Smooth muscle cell (in vitro differentiated cells): ENCODE data around the gene ARHGEF4. TPM values are rescaled to one million over a fixed set of nuclear protein-coding genes. Genes with fewer than 3 reads are reported as not detected.

Source experiments
- DNase-seq: peaks from one replicate; lab custom pipeline; 2025; ENCODE audit not compliant: unreplicated experiment; lab: John Stamatoyannopoulos, UW
- H2AFZ ChIP-seq: fragments of 200-600 bp; sonication (generic); 2 replicates; pipeline ENCODE4 v1.6.0; 2016; ENCODE audit warnings: antibody characterized with exemption, low read depth, mild to moderate bottlenecking
- H3F3A ChIP-seq: fragments of 200-600 bp; sonication (generic); 2 replicates; pipeline ENCODE4 v1.6.0; 2017; ENCODE audit warnings: antibody characterized with exemption, low read depth
- H3K27ac ChIP-seq: fragments of 200-600 bp; sonication (generic); 2 replicates; pipeline ENCODE4 v1.5.1; 2016; ENCODE audit warnings: low read depth, mild to moderate bottlenecking
- H3K27me3 ChIP-seq: fragments of 200-600 bp; sonication (generic); 2 replicates; pipeline ENCODE4 v1.6.1; 2016; ENCODE audit warnings: low read depth, mild to moderate bottlenecking
- H3K36me3 ChIP-seq: fragments of 200-600 bp; sonication (generic); 2 replicates; pipeline ENCODE4 v1.5.1; 2016; ENCODE audit warnings: low read depth
- H3K4me1 ChIP-seq: fragments of 200-600 bp; sonication (generic); 2 replicates; pipeline ENCODE4 v1.5.1; 2016; ENCODE audit warnings: low read depth
- H3K4me2 ChIP-seq: fragments of 200-600 bp; sonication (generic); 2 replicates; pipeline ENCODE4 v1.6.0; 2016; ENCODE audit warnings: mild to moderate bottlenecking
- H3K4me3 ChIP-seq: fragments of 200-600 bp; sonication (generic); 2 replicates; pipeline ENCODE4 v1.5.1; 2016; ENCODE audit warnings: mild to moderate bottlenecking
- H3K79me2 ChIP-seq: fragments of 200-600 bp; sonication (generic); 2 replicates; pipeline ENCODE4 v1.6.0; 2016; ENCODE audit warnings: low read depth, mild to moderate bottlenecking
- H3K9ac ChIP-seq: fragments of 200-600 bp; sonication (generic); 2 replicates; pipeline ENCODE4 v1.6.0; 2016; ENCODE audit warnings: low read depth
- H3K9me3 ChIP-seq: fragments of 200-600 bp; sonication (generic); replicated peaks from 2 replicates; pipeline ENCODE4 v1.5.1; 2016; ENCODE audit warnings: low read depth
- H4K20me1 ChIP-seq: fragments of 200-600 bp; sonication (generic); 2 replicates; pipeline ENCODE4 v1.6.0; 2016; ENCODE audit warnings: low read depth
- CTCF ChIP-seq: fragments of 200-600 bp; sonication (generic); IDR thresholded peaks from 2 replicates; pipeline ENCODE4 v1.5.1; 2017; ENCODE audit warnings: borderline replicate concordance, mild to moderate bottlenecking, antibody characterized with exemption; ENCODE audit not compliant: insufficient read depth, poor library complexity, severe bottlenecking
- WGBS: methylation state at CpG from one replicate; pipeline ENCODE4 v1.1.7; 2016; ENCODE audit warnings: low lambda C conversion rate; 5-methylcytosine and 5-hydroxymethylcytosine counted together
- polyA plus RNA-seq: library from polyadenylated mRNA; unstranded; fragments of >200 nt; fragmentation: Nextera tagmentation; extraction: Ambion mirVana; gene quantifications from 2 replicates; pipeline ENCODE4 v1.2.1, GENCODE V29; 2016
- total RNA-seq: library from RNA; depleted of rRNA; stranded (reverse); fragments of >200 nt; gene quantifications from 2 replicates; pipeline ENCODE4 v1.2.3, GENCODE V29; 2014

ARHGEF4 gene
- total and polyA plus RNA-seq, 2 experiments from 2014 or later = 14.9 to 16.0 TPM

DNA sequence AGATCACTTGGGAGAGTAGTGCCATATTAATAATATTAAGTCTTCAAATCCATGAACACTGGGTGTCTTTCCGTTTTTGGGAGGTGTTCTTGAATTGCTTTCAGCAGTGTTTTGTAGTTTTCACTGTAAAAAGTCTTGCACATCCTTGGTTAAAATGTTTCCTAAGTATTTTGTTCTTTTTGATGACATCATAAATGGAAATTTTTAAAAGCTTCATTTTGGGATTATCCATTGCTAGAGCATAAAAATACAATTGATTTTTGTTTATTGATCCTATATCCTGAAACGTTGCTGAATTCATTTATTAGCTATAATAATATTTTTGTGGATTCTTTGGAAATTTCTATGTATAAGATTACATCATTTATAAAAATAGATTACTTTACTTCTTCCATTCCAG lies 96.8 kb downstream of the ARHGEF4 start:
- Histone ChIP-seq H3K27me3 (no peaks in the 10 kb centered on the region), H3K4me1 (no peaks in the 10 kb centered on the region), H2AFZ (no peak overlapping the region), H3K27ac (no peak overlapping the region), H3K4me2 (no peak overlapping the region), H3K4me3 (no peak overlapping the region), H3K9ac (no peak overlapping the region), H4K20me1 (no peaks in the 10 kb centered on the region), H3K36me3 (no peaks in the 10 kb centered on the region), H3F3A (no peaks in the 10 kb centered on the region), H3K9me3 (no peaks in the 10 kb centered on the region), H3K79me2 (no peaks in the 10 kb centered on the region)
- no peak for TF ChIP-seq CTCF
- no peak for DNase-seq
- WGBS = 66% methylated on average over 2 of the region's 2 CpGs

DNA sequence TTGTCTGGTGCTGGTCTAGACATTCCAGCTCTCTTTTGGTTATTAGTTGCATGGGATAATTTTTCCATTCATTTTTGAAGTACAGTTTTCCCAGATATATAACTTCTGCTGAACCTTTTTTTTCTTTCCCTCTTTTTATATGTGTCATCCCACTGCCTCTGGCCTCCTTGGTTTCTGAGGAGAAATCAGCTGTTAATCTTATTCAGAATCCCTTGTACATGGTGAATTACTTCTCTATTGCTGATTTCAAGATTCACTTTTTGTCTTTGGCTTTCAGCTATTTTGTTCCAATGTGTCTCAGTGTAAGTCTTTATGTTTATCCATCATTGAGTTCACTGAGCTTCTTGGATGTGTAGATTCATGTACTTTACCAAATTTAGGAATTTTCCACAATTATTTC lies 99.7 kb downstream of the ARHGEF4 start:
- Histone ChIP-seq H3F3A (no peaks in the 10 kb centered on the region), H3K4me1 (no peaks in the 10 kb centered on the region), H3K4me2 (no peak overlapping the region), H3K27me3 (no peaks in the 10 kb centered on the region), H3K27ac (no peak overlapping the region), H3K36me3 (no peaks in the 10 kb centered on the region), H3K9me3 (no peaks in the 10 kb centered on the region), H4K20me1 (no peaks in the 10 kb centered on the region), H3K4me3 (no peak overlapping the region), H2AFZ (no peak overlapping the region), H3K9ac (no peak overlapping the region), H3K79me2 (no peaks in the 10 kb centered on the region)
- no peak for TF ChIP-seq CTCF
- DNase-seq = no peak

- DNase-seq = no peak
- H3K79me2 ChIP-seq = no peaks in the 10 kb centered on the region
- H3K27me3 ChIP-seq = no peaks in the 10 kb centered on the region
- no peaks in the 10 kb centered on the region for H3F3A ChIP-seq
- TF ChIP-seq CTCF = no peak
- H3K27ac ChIP-seq = no peak overlapping the region
- no peak overlapping the region for H3K4me2 ChIP-seq
- H4K20me1 ChIP-seq = no peaks in the 10 kb centered on the region
- peaks cover 6% of the 10 kb centered on the region for H3K9me3 ChIP-seq
- H3K9ac ChIP-seq = no peak overlapping the region
- no peak overlapping the region for H3K4me3 ChIP-seq
- WGBS = 91% methylated on average over 6 of the region's 6 CpGs
- no peaks in the 10 kb centered on the region for H3K36me3 ChIP-seq
- H3K4me1 ChIP-seq = no peaks in the 10 kb centered on the region
- H2AFZ ChIP-seq = no peak overlapping the region
Measured at GRCh38 chr2:130947967-130948366, 111.3 kb downstream of the ARHGEF4 start.

GRCh38 chr2:130949954-130950353 lies 113.2 kb downstream of the ARHGEF4 start:
- no peaks in the 10 kb centered on the region for H3K79me2 ChIP-seq
- no peaks in the 10 kb centered on the region for H3K27me3 ChIP-seq
- no peak overlapping the region for H3K27ac ChIP-seq
- H3F3A ChIP-seq = no peaks in the 10 kb centered on the region
- WGBS = 63% methylated on average over 6 of the region's 6 CpGs
- DNase-seq = no peak
- H4K20me1 ChIP-seq = no peaks in the 10 kb centered on the region
- no peak overlapping the region for H3K4me3 ChIP-seq
- H3K36me3 ChIP-seq = no peaks in the 10 kb centered on the region
- H2AFZ ChIP-seq = no peak overlapping the region
- TF ChIP-seq CTCF = no peak
- no peak overlapping the region for H3K9ac ChIP-seq
- no peak overlapping the region for H3K4me2 ChIP-seq
- H3K4me1 ChIP-seq = no peaks in the 10 kb centered on the region
- H3K9me3 ChIP-seq = peaks cover 1% of the 10 kb centered on the region
